MCF 10A (cell line): Measurements from ENCODE around the gene CLCNKA. TPM values are rescaled to one million over a fixed set of nuclear protein-coding genes. Genes with fewer than 3 reads are reported as not detected.
A peak's percentile ranks its signal among the peaks of the same experiment; 100 is the strongest.

Experiments
- BruUV-seq: library from RNA; stranded (reverse); fragments of 400-500 nt; replicated peaks from 2 replicates; lab custom pipeline; 2021; lab: Mats Ljungman, UMichigan
- CTCF ChIA-PET: fragments of 300-600 bp; sonication (Branson Sonifier 250); formaldehyde crosslinking; extraction: SDS; loops from one replicate; lab custom pipeline; 2021; ENCODE audit warnings: antibody characterized with exemption, inconsistent platforms; lab: Yijun Ruan, JAX
- POLR2A ChIA-PET: fragments of 300-600, 350-650 bp; sonication (Branson Sonifier 250); formaldehyde crosslinking; extraction: SDS; loops from one replicate; lab custom pipeline; 2020; ENCODE audit warnings: antibody characterized with exemption, inconsistent platforms; lab: Yijun Ruan, JAX
- DNase-seq: peaks from one replicate; pipeline ENCODE4 v3.0.0-alpha.2; 2018; ENCODE audit not compliant: unreplicated experiment
- H3K27ac Mint-ChIP-seq: one replicate; pipeline ENCODE4 v1.8.0; 2022; ENCODE audit warnings: mild to moderate bottlenecking, low read depth, mixed read lengths; ENCODE audit not compliant: unreplicated experiment
- H3K27me3 Mint-ChIP-seq: one replicate; pipeline ENCODE4 v1.8.0; 2022; ENCODE audit warnings: mixed read lengths; ENCODE audit not compliant: insufficient read depth, unreplicated experiment
- H3K36me3 Mint-ChIP-seq: one replicate; pipeline ENCODE4 v1.8.0; 2022; ENCODE audit warnings: mild to moderate bottlenecking, moderate library complexity, mixed read lengths; ENCODE audit not compliant: insufficient read depth, unreplicated experiment
- H3K4me1 Mint-ChIP-seq: one replicate; pipeline ENCODE4 v1.8.0; 2022; ENCODE audit warnings: mixed read lengths; ENCODE audit not compliant: insufficient read depth, unreplicated experiment
- H3K4me3 Mint-ChIP-seq: one replicate; pipeline ENCODE4 v1.8.0; 2022; ENCODE audit warnings: mild to moderate bottlenecking, moderate library complexity, mixed read lengths; ENCODE audit not compliant: unreplicated experiment
- H3K9me3 Mint-ChIP-seq: one replicate; pipeline ENCODE4 v1.8.0; 2022; ENCODE audit warnings: mixed read lengths; ENCODE audit not compliant: unreplicated experiment
- CTCF ChIP-seq: fragments of 200-600 bp; IDR thresholded peaks from one replicate; pipeline ENCODE4 v1.8.0; 2022; ENCODE audit warnings: antibody characterized with exemption, mild to moderate bottlenecking; ENCODE audit not compliant: unreplicated experiment
- intact Hi-C: fragments of 100-400 bp; cut with micrococcal nuclease; formaldehyde crosslinking; loops from 2 replicates; pipeline ENCODE4 v1.14.1; 2022
- total RNA-seq: library from RNA; stranded (reverse); gene quantifications from 2 replicates; pipeline ENCODE4 v1.2.3, GENCODE V29; 2022

Gene CLCNKA
- total RNA-seq, 1 experiment from 2014 or later = not detected

- no peak overlapping the region for H3K27ac Mint-ChIP-seq
- H3K4me1 Mint-ChIP-seq = peaks cover 11% of the 10 kb centered on the region
- ChIA-PET CTCF (interaction anchor here (0.5 to 12.6 kb wide), 40 partner anchors 9 to 665 kb away, joined by 3 to 373 read pairs (median 5); partner anchors contain the start of genes ARHGEF19, CPLANE2, EPHA2 and FAM131C), POLR2A (interaction anchor here (0.6 to 8.8 kb wide), 8 partner anchors 42 to 281 kb away, joined by 3 to 112 read pairs (median 4); partner anchors contain the start of genes CPLANE2 and EPHA2)
- H3K9me3 Mint-ChIP-seq = no peaks in the 10 kb centered on the region
- peak; percentile 78 for DNase-seq
- no peaks in the 10 kb centered on the region for H3K27me3 Mint-ChIP-seq
- no peaks in the 10 kb centered on the region for H3K36me3 Mint-ChIP-seq
- TF ChIP-seq CTCF = peak; percentile 85
- no TSS peak for BruUV-seq
- no peak overlapping the region for H3K4me3 Mint-ChIP-seq
- intact Hi-C loops = loop anchor here (1.0 kb wide), 1 partner anchor 105 kb away; no protein-coding TSS in a partner anchor
These were observed 60.6 kb downstream of the CLCNKA start for GRCh38 chr1:16082283-16083038.

- ChIA-PET CTCF (interaction anchor here (0.5 to 12.6 kb wide), 20 partner anchors 15 to 328 kb away, joined by 3 to 373 read pairs (median 4); partner anchors contain the start of genes ARHGEF19, CPLANE2, EPHA2 and FBXO42), POLR2A (interaction anchor here (0.7 to 1.2 kb wide), 4 partner anchors 14 to 537 kb away, joined by 3 to 9 read pairs (median 4); no protein-coding TSS in a partner anchor)
- H3K27me3 Mint-ChIP-seq = no peaks in the 10 kb centered on the region
- intact Hi-C loops = no loop called here
- peaks cover 6% of the 10 kb centered on the region for H3K4me1 Mint-ChIP-seq
- H3K4me3 Mint-ChIP-seq = no peak overlapping the region
- TF ChIP-seq CTCF = no peak
- DNase-seq = no peak
- no peaks in the 10 kb centered on the region for H3K36me3 Mint-ChIP-seq
- BruUV-seq = no TSS peak
- H3K27ac Mint-ChIP-seq = no peak overlapping the region
- no peaks in the 10 kb centered on the region for H3K9me3 Mint-ChIP-seq
These were observed 61.6 kb downstream of the CLCNKA start for GRCh38 chr1:16083486-16083885.

Other genes starting within 250 kb of the CLCNKA start
- gene UQCRHL, start 214.4 kb upstream of the CLCNKA start, total RNA-seq = 1.1 and 1.7 TPM in 2 replicates
- 44.2 and 50.6 TPM in 2 replicates for gene SPEN, start 174.3 kb upstream of the CLCNKA start, total RNA-seq
- 46.3 and 48.3 TPM in 2 replicates for gene ZBTB17, start 45.9 kb upstream of the CLCNKA start, total RNA-seq
- gene SRARP, start 17.8 kb upstream of the CLCNKA start, total RNA-seq = not detected in 2 replicates
- gene HSPB7, start 4.0 kb upstream of the CLCNKA start, total RNA-seq = not detected in 2 replicates
- gene CLCNKB, start 21.7 kb downstream of the CLCNKA start, total RNA-seq = not detected in 2 replicates
- gene FAM131C, start 51.6 kb downstream of the CLCNKA start, total RNA-seq = 0.20 TPM in 1 of 2 replicates, not detected in the other
- gene EPHA2, start 134.0 kb downstream of the CLCNKA start, total RNA-seq = 206 and 248 TPM in 2 replicates
- gene ARHGEF19, start 190.6 kb downstream of the CLCNKA start, total RNA-seq = 1.7 and 1.9 TPM in 2 replicates
- 8.3 and 13.2 TPM in 2 replicates for gene CPLANE2, start 215.1 kb downstream of the CLCNKA start, total RNA-seq